ENCODE measurements around the gene SLC35C1.

The SLC35C1 gene

GRCh38 chr11:45847911-45848316 lies 43.0 kb downstream of the SLC35C1 start:
- DNase-seq: no peak

DNA sequence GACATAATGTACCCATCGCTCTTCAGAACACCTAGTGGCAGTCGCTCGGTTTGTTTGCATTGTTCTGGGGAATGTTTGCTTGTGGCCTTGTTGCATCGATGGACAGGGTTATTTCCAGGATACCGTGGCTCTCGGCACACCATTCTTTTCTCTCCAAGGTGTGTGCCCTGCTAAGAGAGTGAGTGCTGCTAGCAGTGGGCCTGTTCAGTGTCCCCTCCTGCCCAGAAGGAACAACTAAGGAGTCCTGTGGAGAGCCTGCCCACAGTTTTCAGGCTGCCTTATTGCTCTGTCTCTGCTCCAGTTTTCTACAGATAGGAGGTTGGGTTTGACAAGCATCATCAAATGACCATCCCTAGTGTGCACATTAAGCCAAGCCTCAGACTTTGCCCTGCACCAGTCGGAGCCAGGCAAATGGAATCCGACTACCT lies 43.7 kb downstream of the SLC35C1 start:
- no peak for DNase-seq

- no peak for DNase-seq
Observed at GRCh38 chr11:45850446-45850845, 45.5 kb downstream of the SLC35C1 start.

DNA sequence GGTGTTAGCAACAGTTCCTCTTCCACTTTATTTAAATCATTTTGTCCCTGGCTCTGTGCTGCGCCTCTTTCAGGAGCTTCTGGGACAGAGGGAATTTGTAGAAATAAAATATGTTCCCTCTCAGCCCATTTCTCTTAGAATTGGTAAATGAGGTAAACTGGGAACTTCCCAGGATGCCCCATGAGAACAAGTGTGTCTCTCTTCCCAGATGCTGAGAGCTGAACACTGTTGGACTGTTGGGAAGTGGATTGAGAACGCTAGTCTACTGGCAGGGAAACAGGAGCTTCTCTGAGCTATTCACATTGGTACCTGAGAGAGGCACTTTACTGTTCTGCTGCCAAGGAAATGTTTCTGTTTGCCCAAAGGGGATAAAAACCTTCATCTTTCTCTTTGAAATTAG lies 46.3 kb downstream of the SLC35C1 start:
- DNase-seq: no peak

DNA sequence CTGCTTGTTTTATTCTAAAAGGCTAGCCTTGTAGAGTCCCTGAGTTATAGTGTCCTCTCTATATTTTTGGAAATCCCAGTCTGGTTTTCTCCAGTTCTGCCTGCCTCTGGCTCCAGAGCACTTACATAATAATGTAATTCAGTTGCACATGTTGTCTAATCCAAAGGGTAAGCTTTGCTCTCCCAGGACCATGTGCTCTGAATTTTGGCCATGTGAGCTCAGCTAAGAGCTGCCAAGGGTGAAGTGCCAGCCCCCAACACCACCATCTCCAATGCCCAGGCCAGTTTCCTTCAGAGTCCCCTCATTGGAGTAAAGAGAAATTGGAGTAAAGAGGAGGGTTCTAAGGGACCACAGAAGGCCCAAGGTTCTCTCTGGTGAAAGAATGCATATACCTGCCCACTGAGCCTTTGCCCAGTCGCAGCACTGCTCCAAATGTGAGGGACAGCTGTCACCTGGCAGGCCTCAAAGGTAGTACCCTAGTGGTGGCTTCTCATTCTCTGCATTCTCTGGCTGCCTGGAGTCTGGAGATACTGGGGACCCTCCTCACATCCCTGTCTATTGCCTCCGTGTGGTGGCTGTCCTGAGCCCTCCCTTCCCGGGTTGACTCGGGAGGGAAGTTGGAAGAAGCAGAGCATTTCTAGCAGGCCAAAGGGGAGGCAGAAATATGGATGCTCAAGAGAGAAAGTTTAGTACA lies 47.2 kb downstream of the SLC35C1 start:
- DNase-seq: no peak

- no peak for DNase-seq
Observed at GRCh38 chr11:45852712-45853101, 47.8 kb downstream of the SLC35C1 start.

DNA sequence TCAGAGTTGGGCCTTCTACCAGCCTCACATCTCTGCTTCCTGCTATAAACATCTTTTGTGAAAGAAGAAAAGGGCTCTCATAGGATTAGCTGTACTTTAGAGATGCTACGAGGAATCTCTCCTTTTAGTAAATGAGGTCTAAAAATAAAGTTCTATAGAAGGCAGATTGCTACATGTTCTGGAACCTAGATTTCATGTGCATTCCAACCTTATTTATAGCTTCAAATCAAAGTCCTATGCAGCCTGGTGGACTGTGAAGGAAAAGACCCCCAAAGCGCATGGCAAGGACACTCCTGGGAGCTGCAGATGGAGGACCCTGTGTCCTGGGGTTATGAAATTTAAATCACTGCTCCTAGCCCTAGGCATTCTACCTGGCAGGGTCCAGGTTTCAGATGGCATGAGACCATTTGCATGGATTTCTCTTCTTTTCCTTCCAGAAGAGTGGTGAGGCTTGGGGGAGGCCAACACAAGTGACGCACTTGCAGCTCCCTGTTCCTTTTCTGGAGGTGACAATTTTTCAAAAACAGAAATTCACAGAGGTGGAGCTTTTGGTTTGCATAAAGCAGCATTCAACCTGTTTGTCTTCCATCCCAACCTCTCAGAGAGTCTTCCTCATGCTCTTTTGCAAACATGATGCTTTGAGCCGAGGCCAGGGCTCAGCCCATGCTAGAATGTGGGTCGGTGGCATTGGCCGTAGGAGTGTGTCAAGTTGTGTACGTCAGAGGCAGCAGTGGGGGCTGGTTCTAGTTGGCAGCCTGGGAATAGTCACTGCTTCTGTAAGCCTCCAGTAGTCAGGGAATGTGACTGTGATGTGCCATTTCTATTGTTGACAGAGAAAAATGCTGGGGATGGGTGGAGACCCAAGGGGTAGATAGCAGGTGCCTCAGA lies 48.6 kb downstream of the SLC35C1 start:
- DNase-seq: no peak

DNA sequence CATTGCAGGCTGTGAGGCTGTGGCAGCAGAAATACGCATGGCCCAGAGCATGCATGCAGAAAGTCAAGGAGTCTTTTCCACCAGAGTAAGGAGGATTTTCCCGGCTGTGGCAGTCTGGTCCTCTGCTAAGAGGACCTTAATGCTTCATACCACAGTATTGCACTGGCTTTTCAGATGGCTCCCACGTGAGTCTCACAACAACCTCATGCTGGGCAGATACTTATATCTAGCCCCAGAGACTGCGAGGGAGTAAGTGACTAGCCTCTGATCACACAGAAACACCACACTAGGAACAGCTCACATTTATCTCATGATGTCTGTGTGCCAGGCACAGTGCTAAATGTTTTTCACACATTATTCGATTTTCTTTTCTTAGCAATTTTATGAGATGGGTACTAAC lies 50.4 kb downstream of the SLC35C1 start:
- no peak for DNase-seq

DNA sequence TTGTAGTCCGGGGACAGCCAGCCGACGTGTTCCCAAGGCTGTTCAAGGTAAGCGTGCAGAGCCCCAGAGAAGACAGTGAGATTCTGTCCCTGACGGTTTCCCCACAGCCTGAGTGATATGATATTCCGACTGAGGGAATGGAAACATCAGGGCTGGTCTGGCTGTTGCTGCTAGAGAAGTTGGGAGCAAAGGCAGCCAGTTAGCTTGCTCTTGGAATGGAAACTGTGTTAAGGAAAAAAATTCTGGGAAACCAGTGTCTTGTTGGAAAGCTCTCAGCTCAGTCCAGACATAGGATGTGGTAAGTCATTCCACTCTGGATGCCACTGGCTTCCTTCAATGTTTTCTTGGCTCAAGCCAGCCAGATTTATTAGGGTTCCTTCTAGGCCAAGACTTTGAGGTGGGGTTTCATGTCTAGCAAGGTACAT lies 51.1 kb downstream of the SLC35C1 start:
- DNase-seq: no peak

- peak; percentile 12 for DNase-seq
Observed at GRCh38 chr11:45857961-45858474, 53.1 kb downstream of the SLC35C1 start.

GRCh38 chr11:45858751-45859398 lies 53.9 kb downstream of the SLC35C1 start:
- no peak for DNase-seq

DNA sequence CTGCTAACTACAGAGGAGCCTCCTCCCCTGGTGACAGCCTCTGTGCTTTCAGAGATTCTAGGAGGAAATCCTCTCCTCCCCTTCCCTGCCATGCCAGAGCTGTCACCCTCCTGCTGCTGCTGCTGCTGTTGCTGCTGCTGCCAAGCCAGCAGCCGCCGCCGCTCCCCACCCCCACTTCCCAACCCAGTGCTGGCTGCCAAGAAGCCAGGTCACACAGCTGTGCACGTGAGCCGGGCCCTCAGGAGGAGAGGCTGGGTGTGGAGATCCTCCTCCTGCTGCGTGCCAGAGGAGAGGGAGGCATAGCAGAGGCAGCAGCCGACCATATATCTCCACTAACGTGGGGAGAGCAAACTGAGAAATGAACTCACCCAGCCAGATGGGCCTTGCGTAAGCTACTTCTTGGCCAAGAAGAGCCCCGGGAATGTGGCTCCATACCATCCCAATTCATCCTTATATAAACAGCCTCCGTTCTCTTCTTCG lies 54.8 kb downstream of the SLC35C1 start:
- peak; percentile 80 for DNase-seq

GRCh38 chr11:45860348-45860747 lies 55.4 kb downstream of the SLC35C1 start:
- DNase-seq: no peak

DNA sequence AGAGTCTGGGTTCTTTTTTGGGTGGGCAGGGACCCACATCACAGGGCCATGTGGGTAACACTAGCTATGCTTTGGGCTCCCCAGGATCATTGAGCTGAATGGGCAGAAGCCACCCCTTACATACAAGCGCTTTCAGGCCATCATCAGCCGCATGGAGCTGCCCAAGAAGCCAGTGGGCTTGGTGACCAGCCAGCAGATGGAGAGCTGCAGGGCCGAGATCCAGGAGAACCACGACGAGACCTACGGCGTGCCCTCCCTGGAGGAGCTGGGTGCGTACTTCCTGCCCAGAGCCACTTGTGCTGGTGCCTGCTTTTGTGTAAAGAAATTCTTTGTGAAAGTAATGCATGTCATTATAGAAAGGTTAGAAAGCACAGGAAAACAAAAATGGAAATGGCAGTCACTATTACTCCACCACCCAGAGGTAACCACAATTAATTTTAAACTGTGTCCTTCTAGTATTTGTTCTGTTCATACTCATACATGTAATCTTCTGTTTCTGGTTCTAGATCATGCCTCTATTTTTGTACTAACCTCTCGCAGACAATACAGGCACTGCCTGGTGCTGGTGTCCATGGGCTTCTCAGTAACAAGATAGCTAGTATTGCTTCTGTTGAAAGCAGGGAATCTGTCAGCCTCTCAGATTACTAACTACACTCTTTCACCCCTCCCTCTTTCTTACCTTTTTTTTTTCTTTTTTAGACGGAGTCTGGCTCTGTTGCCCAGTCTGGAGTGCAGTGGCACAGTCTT lies 56.0 kb downstream of the SLC35C1 start:
- DNase-seq: no peak
